ENCODE measurements around the gene ADK. TPM values are rescaled to one million over a fixed set of nuclear protein-coding genes. Genes with fewer than 3 reads are reported as not detected.

The ADK gene
- total RNA-seq, 1 donor from 2014 or later = 39.4 TPM

DNA sequence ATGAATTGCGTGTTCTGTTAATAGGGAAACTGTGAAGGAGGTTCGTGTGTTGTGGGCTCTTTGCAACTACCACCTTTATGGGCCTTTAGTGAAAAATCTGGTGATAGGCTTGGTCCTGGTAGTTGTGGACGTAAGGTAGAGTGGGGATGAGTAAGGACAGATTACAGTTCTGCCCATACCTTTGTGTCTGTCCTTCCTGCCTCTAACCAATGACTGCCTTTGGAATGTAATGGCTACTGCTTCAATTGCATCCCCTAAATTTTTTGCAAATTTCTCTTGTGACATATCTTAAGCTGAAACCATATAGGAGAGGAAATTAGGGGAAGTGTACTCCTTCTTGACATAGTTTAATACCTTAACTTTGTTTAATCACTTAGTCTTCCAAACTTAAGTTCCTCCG, 82.3 kb downstream of the ADK start:
- no peak for DNase-seq (ENCODE audit: low read depth)
- no peak for TF ChIP-seq CTCF (conservative IDR thresholded peaks at IDR 0.05; ENCODE audit: low read depth, low read length)
- no peak overlapping the region for H3K4me3 ChIP-seq (ENCODE audit: low read depth, low read length)

- no peak for DNase-seq (ENCODE audit: low read depth)
- no peak overlapping the region for H3K4me3 ChIP-seq (ENCODE audit: low read depth, low read length)
- TF ChIP-seq CTCF (conservative IDR thresholded peaks at IDR 0.05; ENCODE audit: low read depth, low read length) = no peak
These were observed 83.5 kb downstream of the ADK start for GRCh38 chr10:74234569-74234968.

DNA sequence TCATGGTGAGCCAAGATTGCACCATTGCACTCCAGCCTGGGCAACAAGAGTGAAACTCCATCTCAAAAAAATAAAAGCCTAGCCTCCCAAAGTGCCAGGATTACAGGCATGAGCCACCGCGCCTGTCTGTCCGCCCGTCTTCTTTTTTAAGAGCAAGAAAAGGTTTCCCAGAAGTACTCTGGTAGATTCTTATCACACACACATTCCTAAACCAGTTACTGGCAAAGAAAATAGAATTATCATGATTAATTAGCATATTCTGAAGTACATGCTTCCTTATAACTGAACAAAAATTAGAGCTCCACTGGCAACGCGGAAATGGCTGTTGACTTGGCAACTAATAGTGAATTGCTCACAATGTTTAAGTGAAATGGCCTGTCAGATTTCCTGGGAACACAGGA, 87.0 kb downstream of the ADK start:
- TF ChIP-seq CTCF (conservative IDR thresholded peaks at IDR 0.05; ENCODE audit: low read depth, low read length) = no peak
- H3K4me3 ChIP-seq (ENCODE audit: low read depth, low read length) = no peak overlapping the region
- no peak for DNase-seq (ENCODE audit: low read depth)

GRCh38 chr10:74238516-74238915, 87.5 kb downstream of the ADK start:
- H3K4me3 ChIP-seq (ENCODE audit: low read depth, low read length) = no peak overlapping the region
- TF ChIP-seq CTCF (conservative IDR thresholded peaks at IDR 0.05; ENCODE audit: low read depth, low read length) = no peak
- no peak for DNase-seq (ENCODE audit: low read depth)

GRCh38 chr10:74243067-74243466, 92.0 kb downstream of the ADK start:
- DNase-seq (ENCODE audit: low read depth) = no peak
- no peak for TF ChIP-seq CTCF (conservative IDR thresholded peaks at IDR 0.05; ENCODE audit: low read depth, low read length)
- H3K4me3 ChIP-seq (ENCODE audit: low read depth, low read length) = no peak overlapping the region

DNA sequence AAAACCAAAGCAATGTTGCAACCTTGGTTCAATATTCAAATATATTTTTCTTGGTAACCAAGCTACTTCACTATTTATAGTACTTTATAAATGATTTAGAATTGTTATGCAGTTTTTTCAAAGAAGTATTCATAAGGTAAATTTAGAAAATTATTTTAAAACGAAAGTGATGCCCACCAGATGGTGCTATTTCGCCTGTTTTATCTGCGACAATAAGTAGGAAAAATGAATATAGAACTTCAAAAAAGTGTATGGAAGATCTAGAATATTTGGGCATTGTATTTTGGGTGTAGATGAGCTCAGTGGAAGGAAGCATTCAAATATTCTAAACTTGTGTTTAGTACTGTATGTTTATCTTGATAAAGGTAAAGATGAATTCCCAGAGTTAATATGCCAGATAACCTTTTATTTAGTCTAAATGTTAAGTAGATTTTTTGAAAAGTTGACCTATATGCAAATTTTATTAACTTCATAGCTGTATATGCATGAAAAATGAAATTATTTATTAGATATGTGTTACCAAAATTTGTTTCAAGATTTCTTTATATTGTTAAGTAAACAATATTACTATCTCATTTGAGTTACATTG, 93.2 kb downstream of the ADK start:
- TF ChIP-seq CTCF (conservative IDR thresholded peaks at IDR 0.05; ENCODE audit: low read depth, low read length) = peak; percentile 62
- no peak overlapping the region for H3K4me3 ChIP-seq (ENCODE audit: low read depth, low read length)
- DNase-seq (ENCODE audit: low read depth) = no peak

DNA sequence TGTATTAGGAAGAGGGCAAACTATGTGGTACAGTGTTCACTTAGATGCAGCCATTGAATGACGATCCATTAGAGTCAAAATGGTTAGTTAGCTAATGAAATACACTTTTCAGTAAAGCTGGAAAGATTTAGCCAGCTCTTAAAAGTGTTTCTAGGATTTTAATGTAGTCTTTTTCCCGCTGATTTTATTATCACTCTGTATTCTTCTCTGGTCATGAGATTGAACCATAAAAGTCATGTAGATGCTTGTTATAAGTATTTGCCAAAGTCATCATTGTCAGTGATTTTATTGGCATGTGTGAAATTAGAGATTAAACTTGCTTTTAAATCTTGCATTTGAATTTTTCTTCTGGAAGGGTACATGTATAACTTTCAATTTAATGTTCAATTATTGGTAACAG, 93.8 kb downstream of the ADK start:
- no peak overlapping the region for H3K4me3 ChIP-seq (ENCODE audit: low read depth, low read length)
- TF ChIP-seq CTCF (conservative IDR thresholded peaks at IDR 0.05; ENCODE audit: low read depth, low read length) = no peak
- DNase-seq (ENCODE audit: low read depth) = no peak

All from epithelial cell of proximal tubule (primary cell).